Endodermal cell (in vitro differentiated cells): ENCODE measurements around the gene SLC25A41. TPM values are rescaled to one million over a fixed set of nuclear protein-coding genes. Genes with fewer than 3 reads are reported as not detected.
A peak's percentile ranks its signal among the peaks of the same experiment; 100 is the strongest.

Source experiments
- DNase-seq: peaks from one replicate; pipeline ENCODE4 v3.0.0-alpha.2; 2017
- H3K27ac ChIP-seq: 2 replicates; pipeline ENCODE4 v1.5.1; 2013; ENCODE audit warnings: mild to moderate bottlenecking, low read depth, low read length, moderate library complexity
- H3K27me3 ChIP-seq: 2 replicates; pipeline ENCODE4 v1.6.1; 2013; ENCODE audit warnings: mild to moderate bottlenecking, low read length, moderate library complexity; ENCODE audit not compliant: insufficient read depth, control insufficient read depth, poor library complexity, severe bottlenecking
- H3K36me3 ChIP-seq: 2 replicates; pipeline ENCODE4 v1.7.0; 2013; ENCODE audit warnings: mild to moderate bottlenecking, low read length, moderate library complexity; ENCODE audit not compliant: control insufficient read depth, insufficient read depth
- H3K4me1 ChIP-seq: one replicate; pipeline ENCODE4 v1.7.0; 2013; ENCODE audit warnings: low read length; ENCODE audit not compliant: control insufficient read depth, insufficient read depth
- H3K4me3 ChIP-seq: 2 replicates; pipeline ENCODE4 v1.5.1; 2013; ENCODE audit warnings: mild to moderate bottlenecking, low read length, moderate library complexity
- H3K9ac ChIP-seq: 2 replicates; pipeline ENCODE4 v1.6.1; 2013; ENCODE audit warnings: mild to moderate bottlenecking, low read length, moderate library complexity; ENCODE audit not compliant: poor library complexity, severe bottlenecking; ENCODE audit errors: extremely low read depth
- H3K9me3 ChIP-seq: 2 replicates; pipeline ENCODE4 v1.6.1; 2013; ENCODE audit warnings: mild to moderate bottlenecking, low read length, moderate library complexity; ENCODE audit not compliant: control insufficient read depth
- H3K27ac Mint-ChIP-seq: 2 replicates; pipeline ENCODE4 v1.8.0; 2020; ENCODE audit warnings: mixed read lengths
- H3K27me3 Mint-ChIP-seq: 2 replicates; pipeline ENCODE4 v1.8.0; 2021; ENCODE audit warnings: mild to moderate bottlenecking, mixed read lengths; ENCODE audit not compliant: insufficient read depth
- H3K36me3 Mint-ChIP-seq: 2 replicates; pipeline ENCODE4 v1.8.0; 2020; ENCODE audit warnings: low read depth, mixed read lengths
- H3K4me1 Mint-ChIP-seq: 2 replicates; pipeline ENCODE4 v1.8.0; 2020; ENCODE audit warnings: mixed read lengths
- H3K4me3 Mint-ChIP-seq: 2 replicates; pipeline ENCODE4 v1.8.0; 2020; ENCODE audit warnings: mild to moderate bottlenecking, moderate library complexity, mixed read lengths
- H3K9me3 Mint-ChIP-seq: 2 replicates; pipeline ENCODE4 v1.8.0; 2020; ENCODE audit warnings: mild to moderate bottlenecking, mixed read lengths
- WGBS, 2 experiments: methylation state at CpG; one replicate each; pipeline versions ENCODE4 v1.1.5 to v1.1.7; 2013; ENCODE audit warnings: missing lambda C conversion rate in 2 of 2, mixed read lengths in 1 of 2; ENCODE audit not compliant: insufficient coverage in 1 of 2, insufficient read length in 1 of 2; 5-methylcytosine and 5-hydroxymethylcytosine counted together
- total RNA-seq, 2 donors: library from RNA; stranded (reverse); fragmentation: NEBNext Ultra II Directional in 1 of 2; extraction: Animal tissue kit (Norgen Biotek cat#: 25700) in 1 of 2; gene quantifications; 2 replicates in 1 of 2; 3 replicates in 1 of 2; pipeline ENCODE4 v1.2.1, GENCODE V29; 2021
- TF ChIP-seq, protein P1 (sequence below): fragments of 200-600 bp; sonication (generic); conservative IDR thresholded peaks from 2 replicates; pipeline ENCODE4 v1.5.0; 2021; ENCODE audit warnings: antibody characterized with exemption, mild to moderate bottlenecking

SLC25A41 gene
- total RNA-seq, 2 donors from 2014 or later: 0.46 TPM; not detected in 1

DNA sequence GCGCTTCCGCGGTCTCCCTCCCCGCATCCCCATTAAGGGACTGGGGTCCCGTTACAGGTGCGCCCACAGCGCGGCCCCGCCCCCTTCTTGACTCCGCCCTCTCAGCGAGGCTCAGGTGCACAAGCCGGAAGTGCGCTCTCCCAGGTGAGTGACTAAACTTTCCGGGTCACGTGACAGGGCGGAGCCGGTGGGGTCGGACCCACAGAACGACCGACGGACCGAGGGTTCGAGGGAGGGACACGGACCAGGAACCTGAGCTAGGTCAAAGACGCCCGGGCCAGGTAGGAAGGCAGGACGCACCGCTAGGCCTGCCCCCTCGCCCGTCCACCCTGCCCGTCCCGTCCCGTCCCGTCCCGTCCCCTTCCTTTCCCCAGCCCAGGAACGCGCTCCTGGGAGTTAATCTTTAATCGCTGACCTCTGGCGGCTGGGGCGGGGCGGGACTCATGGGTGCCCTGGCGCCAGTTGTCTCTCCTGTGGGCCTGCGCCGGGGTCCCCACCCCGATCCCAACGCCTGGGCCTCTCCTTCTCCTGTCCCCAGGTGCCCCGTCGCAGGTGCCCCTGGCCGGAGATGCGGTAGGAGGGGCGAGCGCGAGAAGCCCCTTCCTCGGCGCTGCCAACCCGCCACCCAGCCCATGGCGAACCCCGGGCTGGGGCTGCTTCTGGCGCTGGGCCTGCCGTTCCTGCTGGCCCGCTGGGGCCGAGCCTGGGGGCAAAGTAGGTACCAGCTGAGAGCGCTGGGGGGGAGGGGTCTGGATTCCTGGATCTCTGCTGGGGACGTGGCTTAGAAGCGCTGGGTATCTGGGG, 30.7 kb upstream of the SLC25A41 start, which contains the start of gene CRB3:
TSS of gene CRB3 (plus strand) at position 202 of the 804 bp plus-strand sequence. CDS start at position 633, 431 bp downstream.
- WGBS, 2 experiments: 2% methylated on average over 30 to 65 of the region's 65 CpGs
- peak; percentile 99 for DNase-seq
- Histone ChIP-seq H3K4me1 (peaks cover 6% of the 10 kb centered on the region), H3K9ac (peak within 1 kb of the TSS; percentile 49), H3K36me3 (peaks cover 10% of the 10 kb centered on the region), H3K27ac (no peak within 1 kb of the TSS), H3K9me3 (no peaks in the 10 kb centered on the region), H3K4me3 (peak within 1 kb of the TSS; percentile 83), H3K27me3 (peaks cover 15% of the 10 kb centered on the region)
- peaks cover 39% of the 10 kb centered on the region for H3K36me3 Mint-ChIP-seq
- peaks cover 20% of the 10 kb centered on the region for H3K4me1 Mint-ChIP-seq
- peak within 1 kb of the TSS; percentile 81 for H3K4me3 Mint-ChIP-seq
- peak within 1 kb of the TSS; percentile 88 for H3K27ac Mint-ChIP-seq
- H3K9me3 Mint-ChIP-seq: no peaks in the 10 kb centered on the region
- peaks cover 17% of the 10 kb centered on the region for H3K27me3 Mint-ChIP-seq
- TF ChIP-seq, protein P1, sequence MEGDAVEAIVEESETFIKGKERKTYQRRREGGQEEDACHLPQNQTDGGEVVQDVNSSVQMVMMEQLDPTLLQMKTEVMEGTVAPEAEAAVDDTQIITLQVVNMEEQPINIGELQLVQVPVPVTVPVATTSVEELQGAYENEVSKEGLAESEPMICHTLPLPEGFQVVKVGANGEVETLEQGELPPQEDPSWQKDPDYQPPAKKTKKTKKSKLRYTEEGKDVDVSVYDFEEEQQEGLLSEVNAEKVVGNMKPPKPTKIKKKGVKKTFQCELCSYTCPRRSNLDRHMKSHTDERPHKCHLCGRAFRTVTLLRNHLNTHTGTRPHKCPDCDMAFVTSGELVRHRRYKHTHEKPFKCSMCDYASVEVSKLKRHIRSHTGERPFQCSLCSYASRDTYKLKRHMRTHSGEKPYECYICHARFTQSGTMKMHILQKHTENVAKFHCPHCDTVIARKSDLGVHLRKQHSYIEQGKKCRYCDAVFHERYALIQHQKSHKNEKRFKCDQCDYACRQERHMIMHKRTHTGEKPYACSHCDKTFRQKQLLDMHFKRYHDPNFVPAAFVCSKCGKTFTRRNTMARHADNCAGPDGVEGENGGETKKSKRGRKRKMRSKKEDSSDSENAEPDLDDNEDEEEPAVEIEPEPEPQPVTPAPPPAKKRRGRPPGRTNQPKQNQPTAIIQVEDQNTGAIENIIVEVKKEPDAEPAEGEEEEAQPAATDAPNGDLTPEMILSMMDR: no peak

DNA sequence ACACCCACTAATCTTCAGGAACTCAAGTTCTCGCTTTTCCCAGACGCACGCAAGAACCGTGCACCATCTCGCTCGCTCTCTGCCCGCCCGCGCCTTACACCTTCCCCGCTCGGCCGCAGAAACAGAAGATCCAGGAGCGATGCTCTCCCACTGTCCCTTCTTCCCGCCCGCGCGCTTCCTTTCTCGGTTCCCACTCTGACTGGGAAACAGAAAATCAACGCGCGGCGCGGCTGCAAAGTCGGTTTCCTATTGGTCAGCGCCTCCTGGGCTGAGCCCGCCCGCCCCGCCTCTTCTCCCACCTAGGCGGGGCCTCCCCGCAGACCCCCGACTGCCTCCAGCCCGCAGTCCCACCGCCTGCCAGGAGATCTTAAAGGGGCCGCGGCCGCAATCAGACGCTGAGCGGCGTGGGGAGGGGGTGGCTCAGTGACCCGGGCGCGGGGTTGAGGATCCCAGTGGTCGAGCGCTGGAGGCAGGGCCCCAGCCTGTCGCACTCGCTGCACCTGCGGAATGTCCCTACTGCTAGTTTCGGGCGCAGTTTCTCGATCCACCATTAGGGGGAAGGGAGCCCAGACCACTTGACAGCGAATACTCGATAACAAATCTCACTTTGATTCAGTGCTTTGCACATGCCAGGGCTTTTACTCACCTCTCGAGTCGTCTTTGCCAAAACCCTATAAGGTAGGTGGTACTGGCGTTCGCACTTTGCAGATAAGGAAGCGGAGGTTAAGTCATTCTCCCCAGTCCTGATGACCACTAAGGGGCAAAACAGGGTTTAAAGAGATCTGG, 26.7 kb upstream of the SLC25A41 start:
- WGBS, 2 experiments: 0% methylated on average over 15 to 57 of the region's 57 CpGs
- peaks cover 9% of the 10 kb centered on the region for H3K36me3 ChIP-seq
- peak overlapping the region; percentile 25 for H3K9ac ChIP-seq
- peak overlapping the region; percentile 87 for H3K4me3 ChIP-seq
- TF ChIP-seq, protein P1: peak; percentile 78
- peaks cover 4% of the 10 kb centered on the region for H3K9me3 ChIP-seq
- Mint-ChIP-seq H3K4me3 (peak overlapping the region; percentile 69), H3K9me3 (peaks cover 2% of the 10 kb centered on the region), H3K27me3 (peaks cover 25% of the 10 kb centered on the region), H3K36me3 (peaks cover 18% of the 10 kb centered on the region), H3K4me1 (peaks cover 13% of the 10 kb centered on the region), H3K27ac (peak overlapping the region; percentile 92)
- peaks cover 12% of the 10 kb centered on the region for H3K27me3 ChIP-seq
- peak; percentile 99 for DNase-seq
- peaks cover 6% of the 10 kb centered on the region for H3K4me1 ChIP-seq
- H3K27ac ChIP-seq: peak overlapping the region; percentile 25

DNA sequence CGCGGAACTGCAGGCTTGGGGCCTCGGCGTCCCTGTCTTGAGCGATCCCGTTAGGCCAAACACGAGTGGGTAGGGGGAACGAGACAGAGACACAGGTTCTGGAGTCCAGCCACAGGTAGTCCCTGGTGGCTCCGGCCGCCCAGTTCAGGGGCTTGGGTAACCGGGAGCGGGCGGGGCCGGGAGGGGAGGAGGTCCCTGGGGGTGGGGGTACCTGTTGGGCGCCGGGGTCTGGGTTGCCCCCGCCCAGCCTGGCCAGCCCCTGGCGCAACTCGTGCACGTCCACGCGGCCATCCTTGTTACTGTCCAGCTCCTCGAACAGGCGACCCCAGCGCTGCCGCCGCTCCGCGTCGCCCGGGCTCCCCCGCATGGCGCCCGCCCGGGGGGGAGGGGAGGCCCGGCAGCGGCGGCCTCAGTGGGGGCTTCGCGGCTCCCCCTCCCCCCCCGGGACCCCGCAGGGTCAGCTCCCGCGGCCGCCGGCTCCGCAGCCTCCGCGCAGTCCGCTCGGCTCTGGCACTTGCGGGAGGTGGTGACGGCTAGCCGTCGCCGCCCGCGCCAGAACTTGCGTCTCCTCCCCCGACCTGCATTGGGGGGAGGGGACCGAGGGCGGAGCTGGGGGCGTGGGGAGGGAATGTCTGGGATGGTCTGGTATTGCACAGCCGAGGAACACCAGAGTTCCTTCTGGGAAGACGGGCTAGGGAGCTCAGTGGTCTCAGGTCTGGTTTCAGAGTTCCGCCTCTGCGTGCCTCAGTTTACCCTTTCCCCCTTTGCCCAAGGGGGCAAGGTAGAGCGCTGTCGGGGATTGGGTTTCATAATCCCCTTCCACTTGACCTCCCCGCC, 25.9 kb upstream of the SLC25A41 start, which contains the start of gene SLC25A23:
TSS of gene SLC25A23 (minus strand) at position 531 of the 837 bp plus-strand sequence. CDS start at position 367, 164 bp downstream.
- Mint-ChIP-seq H3K27me3 (peaks cover 23% of the 10 kb centered on the region), H3K4me1 (peaks cover 7% of the 10 kb centered on the region), H3K4me3 (peak within 1 kb of the TSS; percentile 69), H3K27ac (peak within 1 kb of the TSS; percentile 92), H3K36me3 (peaks cover 20% of the 10 kb centered on the region), H3K9me3 (peaks cover 10% of the 10 kb centered on the region)
- no peaks in the 10 kb centered on the region for H3K4me1 ChIP-seq
- H3K36me3 ChIP-seq: peaks cover 17% of the 10 kb centered on the region
- H3K9me3 ChIP-seq: peaks cover 12% of the 10 kb centered on the region
- 0 to 1% methylated on average over 3 to 68 of the region's 70 CpGs for WGBS, 2 experiments
- peak within 1 kb of the TSS; percentile 30 for H3K9ac ChIP-seq
- TF ChIP-seq, protein P1: no peak
- H3K27me3 ChIP-seq: peaks cover 4% of the 10 kb centered on the region
- H3K4me3 ChIP-seq: peak within 1 kb of the TSS; percentile 87
- DNase-seq: peak; percentile 92
- H3K27ac ChIP-seq: peak within 1 kb of the TSS; percentile 25
